ENCODE measurements around the gene AHNAK.
"Not testable (repeated sequence)": the region's sequence is repeated elsewhere in the genome, so short reads cannot be mapped to it uniquely, and the experiment has no call there.

The AHNAK gene

DNA sequence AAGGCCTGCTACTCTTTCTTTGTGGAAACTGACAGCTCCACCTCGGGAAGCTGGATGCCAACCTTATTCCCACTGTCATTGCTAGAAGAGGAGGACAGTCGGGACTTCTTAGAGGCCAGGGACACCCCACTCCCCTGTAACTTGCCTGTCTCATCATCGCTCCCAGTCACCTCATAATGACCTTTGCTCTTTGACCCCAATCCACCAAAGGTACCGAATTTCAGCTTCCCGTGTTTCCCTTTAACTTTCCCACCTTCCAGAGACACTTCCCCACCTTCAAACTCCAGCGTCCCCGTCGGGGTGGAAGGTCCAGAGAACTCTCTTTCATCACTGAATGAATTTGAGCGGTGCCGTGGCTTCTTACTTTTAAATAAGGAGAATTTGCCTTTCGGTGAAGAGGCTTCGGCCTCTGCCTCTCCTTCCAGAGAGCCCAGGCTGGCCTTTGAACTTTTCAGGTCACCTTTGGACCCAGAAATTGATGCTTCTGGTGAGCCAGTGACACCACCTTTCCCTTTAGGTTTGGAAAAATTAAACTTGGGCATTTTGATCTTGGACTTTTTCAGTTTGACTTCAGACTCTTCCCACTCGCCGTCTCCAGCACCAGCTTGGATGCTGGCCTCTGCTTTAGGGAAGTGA lies 29.8 kb downstream of the AHNAK start:
- DNase-seq (ENCODE audit: low spot score), result no peak

DNA sequence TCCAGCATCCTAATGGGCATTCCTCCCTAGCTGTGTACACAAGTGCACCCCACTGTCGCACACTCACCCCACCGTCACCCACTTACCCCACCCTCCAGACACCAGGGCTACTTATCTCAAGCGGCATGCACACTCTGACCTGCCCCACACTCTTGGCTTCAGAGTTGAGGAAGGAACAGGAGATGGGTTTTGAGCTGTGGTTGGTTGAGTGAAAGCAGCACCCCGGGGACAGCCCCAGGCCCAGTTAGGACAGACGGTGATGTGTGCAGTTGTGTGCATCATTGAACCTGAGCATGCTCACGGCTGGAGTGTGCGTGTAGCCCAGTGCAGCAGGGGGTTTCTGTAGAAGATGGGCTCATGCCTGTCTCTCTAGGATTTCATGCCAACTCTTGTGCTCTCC lies 32.5 kb downstream of the AHNAK start:
- DNase-seq (ENCODE audit: low spot score), result no peak

DNA sequence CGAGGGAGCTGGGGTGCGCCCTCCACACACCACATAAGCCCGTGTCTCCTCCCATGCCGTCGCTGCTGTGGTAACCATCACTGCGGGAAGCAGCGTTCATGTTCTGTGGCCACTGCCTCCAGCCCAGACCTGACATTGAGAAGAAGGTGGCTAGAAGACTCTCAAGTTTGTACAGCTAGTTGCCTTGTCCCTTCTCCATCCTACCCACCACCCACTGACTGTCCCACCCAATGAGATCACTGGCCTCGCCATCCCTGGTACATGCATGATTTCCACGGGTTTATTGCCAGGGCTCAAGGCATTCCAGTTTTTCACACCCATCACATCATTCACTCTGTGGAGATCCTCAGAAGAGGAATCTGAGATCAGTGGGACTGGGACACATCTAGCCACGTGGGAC lies 33.0 kb downstream of the AHNAK start:
- DNase-seq (ENCODE audit: low spot score), result no peak

DNA sequence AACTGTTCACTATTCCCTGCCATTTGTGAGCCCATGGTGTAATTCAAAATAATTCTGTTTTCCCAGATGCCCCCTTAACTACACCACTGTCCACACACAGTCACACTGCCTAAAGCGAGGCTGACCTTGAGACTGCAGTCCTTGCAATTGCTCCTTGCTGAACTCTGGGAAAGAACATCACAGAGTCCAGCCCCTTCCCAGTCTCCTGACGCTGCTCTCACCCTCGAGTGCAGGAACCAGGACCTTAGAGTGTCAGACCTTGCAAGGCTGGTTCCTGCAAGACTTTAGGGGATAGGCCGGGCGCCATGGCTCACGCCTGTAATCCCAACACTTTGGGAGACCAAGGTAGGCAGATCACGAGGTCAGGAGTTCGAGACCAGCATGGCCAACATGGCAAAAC lies 33.6 kb downstream of the AHNAK start:
- no peak for DNase-seq (ENCODE audit: low spot score)

DNA sequence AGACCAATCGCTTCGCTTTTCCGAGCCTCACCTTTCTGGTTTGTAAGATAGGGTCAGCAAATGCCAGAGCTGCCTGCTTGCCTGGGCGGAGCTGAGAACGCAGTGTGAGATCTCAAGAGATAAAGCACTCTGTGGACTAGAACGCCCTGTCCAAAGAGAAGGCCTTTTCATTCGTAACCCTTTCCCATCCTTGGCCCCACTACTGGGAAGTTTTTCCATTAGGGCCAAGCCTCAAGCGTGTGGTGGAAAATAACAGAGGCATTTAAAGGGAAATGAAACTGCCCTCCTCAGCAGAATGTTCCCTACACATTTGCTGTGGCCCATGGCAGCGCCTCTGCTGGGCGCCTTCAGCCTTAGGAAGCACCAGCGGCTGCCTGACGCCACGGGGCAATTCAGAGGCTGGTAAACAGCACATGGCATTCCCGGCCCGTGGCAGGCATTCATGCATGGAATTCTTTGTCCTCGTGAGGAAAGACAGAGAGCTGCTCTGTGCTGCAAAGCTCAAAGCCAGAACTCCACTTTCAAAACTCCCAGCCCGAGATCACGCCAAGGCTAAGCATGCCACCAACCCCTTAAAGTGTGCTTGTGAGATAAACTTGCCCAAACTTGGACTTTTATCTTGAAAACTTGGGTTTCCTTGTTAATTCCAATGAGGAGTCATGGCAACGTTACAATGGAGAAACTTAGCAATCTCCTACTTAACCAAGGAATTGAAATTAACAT lies 38.1 kb downstream of the AHNAK start:
- no peak for DNase-seq (ENCODE audit: low spot score)

DNA sequence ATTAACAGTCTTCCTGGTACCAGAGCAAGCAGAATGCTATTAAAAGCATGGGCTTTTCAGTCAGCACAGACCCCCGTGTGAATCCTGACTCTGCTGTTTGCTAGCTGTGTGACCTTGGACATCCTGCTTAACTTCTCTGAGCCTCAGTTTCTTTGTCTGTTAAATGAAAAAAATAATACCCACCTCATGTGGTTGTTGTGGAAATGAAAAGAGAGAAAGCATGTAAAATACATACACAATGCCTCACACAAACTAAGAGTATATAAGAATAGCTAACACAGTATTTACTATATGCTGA lies 39.5 kb downstream of the AHNAK start:
- DNase-seq (ENCODE audit: low spot score), result no peak

DNA sequence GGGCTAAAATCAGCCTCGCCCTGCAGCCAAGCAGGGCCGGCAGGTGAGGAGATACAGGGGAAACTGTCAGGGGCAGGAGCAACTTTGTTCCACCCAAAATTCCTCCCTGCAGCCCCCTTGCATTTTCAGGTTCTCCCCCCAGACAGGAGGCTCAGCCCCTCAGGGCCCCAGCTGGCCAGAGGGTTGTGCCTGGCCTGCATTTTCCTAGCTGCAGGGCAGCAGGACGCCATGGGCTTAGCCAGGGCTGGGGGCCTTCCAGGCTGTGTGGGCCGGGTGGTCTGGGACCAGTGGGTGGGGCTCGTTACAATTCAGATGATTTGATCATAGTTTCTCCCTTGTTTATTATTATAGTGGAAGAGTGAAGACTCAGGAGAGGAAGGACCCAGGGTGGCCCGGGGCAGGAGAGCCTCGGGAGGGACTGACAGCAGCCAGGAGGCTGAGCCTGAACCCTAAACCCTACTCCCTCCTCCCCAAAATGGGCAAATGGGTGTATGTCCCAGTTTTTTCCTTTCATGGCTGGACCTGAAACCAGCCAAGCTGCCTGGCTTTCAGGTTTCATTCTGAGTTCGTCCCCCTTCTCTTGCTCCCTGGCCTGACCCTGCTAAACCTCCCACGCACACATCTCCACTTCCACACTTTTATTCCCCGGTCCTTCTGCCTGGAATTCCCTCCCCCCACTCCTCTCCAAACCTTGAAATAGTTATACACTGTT lies 40.0 kb downstream of the AHNAK start:
- DNase-seq (ENCODE audit: low spot score), result no peak

DNA sequence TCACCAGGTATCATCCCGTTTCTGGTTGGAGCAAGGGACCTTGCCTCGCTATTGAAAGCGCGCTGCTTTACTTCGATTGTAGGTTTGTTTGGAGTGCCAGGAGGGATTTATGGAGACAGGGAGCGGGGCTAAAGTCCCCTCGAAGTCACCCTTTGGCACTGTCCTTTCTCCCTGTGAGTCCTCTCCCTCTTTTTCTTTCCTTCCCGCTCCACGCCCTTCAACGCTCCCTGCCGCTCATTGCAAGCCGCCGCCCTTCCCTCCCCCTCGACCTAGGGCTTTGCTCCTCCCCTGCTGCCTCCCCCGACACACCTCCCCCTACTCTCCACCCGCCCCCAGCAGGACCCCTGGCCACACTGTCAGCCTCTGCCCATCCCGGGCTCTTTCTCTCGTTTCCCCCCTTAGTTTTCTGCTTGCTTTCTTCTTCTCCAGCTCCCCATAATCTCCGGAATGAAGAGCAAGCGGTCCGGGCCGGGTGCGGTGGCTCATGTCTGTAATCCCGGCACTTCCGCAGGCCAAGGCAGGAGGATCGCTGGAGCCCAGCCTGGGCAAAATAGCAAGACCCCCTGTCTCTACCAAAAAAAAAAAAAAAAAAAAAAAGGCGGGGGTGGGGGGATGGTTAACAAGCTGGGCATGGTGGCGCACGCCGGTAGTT lies 41.0 kb downstream of the AHNAK start:
- no peak for DNase-seq (ENCODE audit: low spot score)

DNA sequence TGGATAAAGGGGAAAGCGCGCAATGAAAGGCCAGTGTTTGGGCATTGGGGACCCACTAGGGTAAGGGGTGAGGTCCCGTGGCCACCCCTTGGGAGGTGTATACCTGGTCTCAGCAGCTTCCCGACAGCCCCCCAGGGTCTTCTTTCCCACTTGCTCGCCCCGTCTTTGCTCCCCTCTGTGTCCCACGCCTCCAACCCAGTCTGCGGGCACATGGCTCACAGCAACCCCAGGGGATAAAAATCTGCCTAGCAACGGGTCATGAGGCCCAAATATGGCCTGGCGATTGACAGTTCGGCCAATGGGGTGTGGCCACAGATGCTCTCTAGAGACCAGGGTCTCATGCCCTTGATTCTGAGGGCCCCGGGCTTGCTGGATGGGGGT lies 41.6 kb downstream of the AHNAK start:
- DNase-seq (ENCODE audit: low spot score), result no peak

DNA sequence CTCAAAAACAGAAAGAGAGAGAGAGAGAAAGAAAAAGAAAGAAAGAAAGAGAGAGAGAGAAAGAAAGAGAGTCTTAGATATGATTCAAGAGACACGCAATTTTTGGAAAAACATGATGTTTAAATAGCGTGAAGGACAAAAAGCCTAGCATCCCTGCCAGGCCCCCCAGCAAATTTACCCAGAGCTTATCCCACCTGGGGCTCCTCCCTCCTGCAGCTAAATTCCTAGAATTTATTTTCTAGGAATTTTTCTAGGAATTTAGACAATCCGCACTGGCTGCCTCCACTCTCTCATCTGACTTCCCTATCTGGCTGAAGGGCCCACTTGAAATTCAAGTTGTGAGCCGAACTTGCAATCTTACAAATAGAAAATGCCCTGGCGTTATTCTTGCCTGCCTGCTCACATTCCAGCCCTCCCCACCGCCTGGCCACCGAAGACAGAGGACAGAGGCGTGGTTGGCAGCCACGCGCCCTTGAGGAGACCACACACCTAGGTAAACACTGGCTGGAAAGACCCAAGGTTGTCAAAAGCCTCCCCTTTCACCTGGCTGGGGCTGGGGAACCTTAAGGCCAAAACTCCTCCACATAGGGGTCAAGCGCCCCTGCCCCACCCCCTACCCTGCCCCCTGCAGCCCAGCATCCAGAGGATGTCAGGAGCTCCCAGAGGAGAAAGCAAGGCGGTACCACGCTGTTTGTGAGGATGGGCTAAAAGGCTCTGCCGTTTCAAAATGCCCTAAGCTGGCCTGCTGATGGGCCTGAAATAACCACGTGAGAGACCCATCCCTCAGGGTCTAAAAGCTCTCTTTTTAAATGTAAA lies 42.2 kb downstream of the AHNAK start:
- DNase-seq (ENCODE audit: low spot score), result no peak

DNA sequence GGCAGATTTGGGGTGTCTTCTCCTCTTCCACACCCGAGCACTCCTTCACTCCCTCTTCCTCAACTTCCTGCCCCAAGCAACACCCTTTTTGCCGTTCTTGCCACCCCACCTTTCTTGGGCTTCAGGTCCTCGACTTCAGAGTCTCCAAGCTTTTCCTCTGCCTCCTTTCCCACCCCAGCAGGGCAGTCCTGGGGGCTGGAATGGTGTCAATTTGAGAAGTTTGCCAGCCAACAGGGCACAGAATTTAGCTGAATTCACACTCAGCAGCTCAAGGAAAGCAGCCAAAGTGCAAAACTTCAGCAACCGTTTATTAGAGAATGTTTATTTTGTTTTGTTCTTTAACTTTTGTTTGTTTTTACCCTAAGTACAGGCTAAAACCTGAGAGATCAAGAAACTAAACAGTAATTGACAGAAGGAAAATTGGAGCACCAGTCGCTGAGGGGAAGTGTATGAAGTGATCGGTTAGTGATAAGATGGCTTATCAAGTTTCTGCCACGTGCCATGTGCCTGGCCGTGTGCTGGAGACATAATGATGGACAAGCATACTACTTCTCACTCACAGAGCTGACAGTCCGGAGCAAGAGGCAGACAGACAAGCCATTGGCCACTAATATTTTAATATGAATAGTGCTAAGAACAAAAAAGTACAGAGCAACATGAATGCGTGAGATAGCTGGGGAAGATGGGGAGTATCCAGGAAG lies 44.4 kb downstream of the AHNAK start:
- no peak for DNase-seq (ENCODE audit: low spot score)

DNA sequence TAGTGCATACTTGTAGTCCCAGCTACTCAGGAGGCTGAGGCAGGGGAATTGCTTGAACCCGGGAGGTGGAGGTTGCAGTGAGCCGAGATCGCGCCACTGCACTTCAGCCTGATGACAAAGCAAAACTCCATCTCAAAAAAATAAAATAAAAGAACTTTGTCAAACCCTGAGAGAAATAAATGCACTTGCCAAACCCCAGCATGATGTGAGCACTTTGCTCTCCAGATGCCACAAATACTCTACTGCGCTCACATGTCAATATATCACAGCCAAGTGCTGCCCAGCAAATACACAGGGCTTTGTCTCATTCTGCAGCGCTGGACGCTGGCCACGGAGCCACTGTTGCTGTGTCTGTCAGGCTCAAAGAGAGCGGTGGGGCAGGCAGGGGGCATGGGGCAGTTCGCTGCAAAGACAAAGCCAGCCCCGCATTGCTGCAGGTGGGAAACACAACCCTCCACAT lies 45.1 kb downstream of the AHNAK start:
- DNase-seq (ENCODE audit: low spot score), result no peak

DNA sequence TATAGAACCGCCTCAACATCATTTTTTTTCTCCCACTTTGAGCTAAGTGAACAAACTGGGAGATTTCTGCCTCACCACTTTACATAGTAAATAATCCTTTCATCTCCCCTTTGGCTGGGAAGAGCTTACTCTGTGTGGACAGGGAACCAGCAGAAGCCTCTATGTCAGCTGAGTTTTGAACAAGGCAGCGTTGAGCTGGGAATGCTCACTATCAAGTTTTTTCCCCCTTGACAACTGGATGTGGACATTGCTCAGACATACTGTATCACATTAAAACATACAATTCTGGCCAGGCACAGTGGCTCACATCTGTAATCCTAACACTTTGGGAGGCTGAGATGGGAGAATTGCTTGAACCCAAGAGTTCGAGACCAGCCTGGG lies 46.0 kb downstream of the AHNAK start:
- no peak for DNase-seq (ENCODE audit: low spot score)

DNA sequence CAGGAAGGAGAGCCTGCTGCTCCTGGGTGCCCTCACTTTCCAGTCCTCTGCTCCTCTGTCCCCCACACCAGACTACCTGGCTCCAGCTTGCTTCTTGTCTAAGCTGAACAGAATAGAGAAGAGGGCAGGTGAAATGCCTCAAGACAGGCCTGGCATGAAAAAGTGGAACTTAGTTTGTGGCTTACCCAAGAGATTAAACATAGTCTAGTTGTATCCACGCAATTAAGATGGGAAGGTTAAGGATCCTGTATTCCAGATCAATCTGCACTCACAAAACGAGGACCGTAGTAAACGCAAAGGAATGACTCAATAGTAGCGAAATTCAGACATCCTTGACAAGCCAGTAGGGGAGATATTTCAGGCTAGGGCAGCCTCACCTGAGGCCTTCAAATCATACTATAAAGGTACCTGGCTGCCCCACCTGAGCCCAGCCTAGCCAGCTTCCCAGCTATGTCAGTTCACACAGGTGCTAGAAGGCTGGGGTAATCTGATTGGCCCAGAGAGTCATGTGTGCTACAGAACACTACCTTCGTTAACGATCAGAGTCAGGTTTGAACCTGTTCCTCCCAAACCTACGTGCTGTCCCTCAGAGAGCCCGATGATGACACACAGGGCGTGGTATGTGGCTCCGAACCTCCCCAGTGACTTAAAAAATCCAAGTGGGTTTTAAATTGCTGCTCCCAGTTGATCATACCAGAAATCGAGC lies 46.5 kb downstream of the AHNAK start:
- DNase-seq (ENCODE audit: low spot score), result no peak

DNA sequence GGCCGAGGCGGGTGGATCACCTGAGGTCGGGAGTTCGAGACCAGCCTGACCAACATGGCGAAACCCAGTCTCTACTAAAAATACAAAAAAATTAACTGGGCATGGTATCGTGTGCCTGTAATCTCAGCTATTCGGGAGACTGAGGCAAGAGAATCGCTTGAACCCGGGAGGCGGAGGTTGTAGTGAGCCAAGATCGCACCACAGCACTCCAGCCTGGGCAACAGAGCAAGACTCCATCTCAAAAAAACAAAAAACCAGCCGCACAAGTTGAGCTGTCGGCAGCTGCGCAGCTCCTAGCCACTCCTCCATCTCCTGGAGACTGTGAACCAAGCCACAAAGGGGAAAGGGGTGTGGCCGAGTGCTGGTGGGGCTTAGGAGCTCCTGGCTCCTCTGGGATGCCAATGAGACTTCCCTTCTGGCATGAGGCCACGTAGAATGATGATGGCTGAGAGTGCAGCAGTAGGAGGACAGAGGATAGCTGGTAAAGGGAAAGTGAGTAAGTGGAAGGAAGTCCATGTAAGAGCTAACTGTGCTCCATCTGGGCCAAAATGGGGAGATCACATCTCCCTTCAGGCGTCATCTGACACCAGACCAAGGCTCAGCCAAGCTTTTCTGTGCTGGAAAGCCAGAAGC lies 47.2 kb downstream of the AHNAK start:
- DNase-seq (ENCODE audit: low spot score), result not testable (repeated sequence)

DNA sequence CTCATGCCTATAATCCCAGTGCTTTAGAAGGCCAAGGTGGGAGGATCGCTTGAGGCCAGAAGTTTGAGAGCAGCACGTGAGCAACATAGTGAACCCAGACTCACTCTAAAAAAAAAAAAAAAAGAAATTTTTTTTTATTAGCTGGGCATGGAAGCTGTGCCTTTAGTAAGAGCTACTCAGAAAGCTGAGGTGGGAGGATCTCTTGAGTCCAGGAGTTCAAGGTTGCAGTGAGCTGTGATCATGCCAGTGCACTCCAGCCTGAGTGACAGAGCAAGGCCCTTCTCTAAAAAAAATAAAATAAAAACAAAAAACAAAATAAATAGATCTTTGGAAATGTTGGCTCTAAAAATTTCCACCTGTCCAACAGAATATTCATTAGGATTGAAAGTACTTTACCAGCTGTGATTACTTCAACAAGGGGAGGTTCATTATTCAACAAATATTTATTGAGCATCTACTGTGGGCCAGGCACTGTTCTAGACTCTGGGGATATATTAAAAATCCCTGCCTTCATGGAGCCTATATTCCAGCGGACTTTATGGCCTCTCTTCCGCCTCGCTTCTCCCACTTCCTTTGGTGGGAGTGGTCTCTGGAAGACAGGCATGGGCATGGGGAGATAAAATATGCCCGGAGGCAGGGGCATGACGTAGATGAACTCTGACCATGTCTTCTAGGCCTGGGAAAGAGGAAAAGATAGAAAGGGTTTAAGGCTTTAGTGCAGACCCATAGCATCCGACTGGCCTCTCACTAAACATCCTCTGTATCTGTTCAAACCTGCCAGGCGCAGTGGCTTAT lies 47.9 kb downstream of the AHNAK start:
- no peak for DNase-seq (ENCODE audit: low spot score)

DNA sequence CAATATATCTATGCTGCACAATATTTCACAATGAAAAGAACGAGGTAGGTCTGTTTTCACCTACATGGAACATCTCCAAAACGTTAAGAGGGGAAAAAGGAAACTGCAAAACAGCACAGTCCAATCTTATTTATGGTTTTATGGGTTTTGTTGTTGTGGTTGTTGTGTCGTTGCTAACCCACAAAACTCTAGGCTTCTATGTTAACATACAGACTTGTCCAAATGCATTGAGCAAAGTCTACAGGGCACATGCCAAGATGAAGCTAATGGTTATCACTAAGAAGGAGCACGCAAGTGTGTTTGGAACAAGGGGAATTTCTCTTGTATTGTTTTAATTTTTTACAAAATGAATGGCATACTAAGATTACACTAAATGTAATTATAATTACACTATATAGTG lies 48.6 kb downstream of the AHNAK start:
- DNase-seq (ENCODE audit: low spot score), result no peak

DNA sequence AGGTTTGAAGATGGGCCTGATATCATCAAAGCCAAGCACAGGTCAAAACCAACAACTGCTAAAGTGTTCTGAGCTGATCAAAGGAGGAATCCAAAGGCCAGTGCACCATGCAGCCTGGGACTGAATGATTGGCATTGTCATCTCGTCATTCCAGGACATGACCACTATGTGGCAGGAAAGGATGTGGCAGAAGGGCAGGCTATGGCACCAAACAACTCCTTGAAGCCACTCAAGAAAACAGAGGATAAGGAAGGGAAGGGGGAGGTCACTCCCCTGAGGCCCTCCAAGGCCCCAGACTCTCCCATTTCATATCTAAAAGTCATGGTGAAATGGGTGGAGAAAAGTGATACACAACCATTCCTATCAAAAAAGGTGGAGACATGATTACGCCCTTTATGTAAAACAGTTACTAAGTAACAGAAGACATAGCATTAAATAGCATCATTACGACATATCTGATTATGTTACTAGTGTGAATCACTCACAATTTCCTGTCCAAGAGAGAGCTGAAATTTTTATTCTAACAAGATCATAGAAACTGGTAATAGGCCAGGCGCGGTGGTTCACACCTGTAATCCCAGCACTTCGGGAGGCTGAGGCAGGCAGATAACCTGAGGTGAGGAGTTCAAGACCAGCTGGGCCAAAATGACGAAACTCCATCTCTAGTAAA lies 49.3 kb downstream of the AHNAK start:
- DNase-seq (ENCODE audit: low spot score), result peak; percentile 9

DNA sequence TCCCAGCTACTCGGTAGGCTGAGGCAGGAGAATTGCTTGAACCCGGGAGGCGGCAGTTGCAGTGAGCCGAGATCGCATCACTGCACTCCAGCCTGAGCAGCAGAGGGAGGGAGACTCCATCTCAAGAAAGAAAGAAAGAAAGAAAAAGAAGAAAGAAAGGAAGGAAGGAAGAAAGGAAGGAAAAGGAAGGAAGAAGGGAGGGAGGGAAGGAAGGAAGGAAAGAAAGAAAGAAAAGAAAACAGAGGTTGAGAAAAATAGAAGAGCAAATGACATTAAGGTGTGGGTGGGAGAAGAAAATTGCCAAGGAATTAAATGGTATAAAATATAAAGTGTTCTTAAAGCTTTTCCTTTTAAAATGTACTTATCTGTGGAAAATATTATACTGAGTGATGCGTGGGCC lies 49.9 kb downstream of the AHNAK start:
- no peak for DNase-seq (ENCODE audit: low spot score)

Measured in activated CD4-positive, alpha-beta T cell treated with anti-CD3 and anti-CD28 coated beads, Interleukin-2, Interleukin-4, amounts not matched to agents 100 ng/mL and 50 ng/mL, durations not matched to agents 16 hours and 8 hours (primary cell).